Gastrocnemius medialis (tissue), 4 donors: ENCODE results near the gene CDK11B.

ENCODE experiments used
- CTCF ChIP-seq, 5 experiments: fragments of 450-650 bp in 3 of 5; fragments of 200-600 bp in 2 of 5; sonication (generic) in 2 of 5; IDR thresholded peaks in 4 of 5; conservative IDR thresholded peaks in 1 of 5; 1 replicate in 4 of 5; 2 replicates in 1 of 5; pipeline ENCODE4 v1.5.1; 2016 to 2019; ENCODE audit warnings: antibody characterized with exemption in 5 of 5, mild to moderate bottlenecking in 3 of 5, moderate library complexity in 3 of 5
- POLR2A ChIP-seq, 2 donors: fragments of 450-650 bp; IDR thresholded peaks; one replicate each; pipeline ENCODE4 v1.6.1; 2017; ENCODE audit warnings: antibody characterized with exemption in 2 of 2, mild to moderate bottlenecking in 2 of 2, moderate library complexity in 2 of 2

GRCh38 chr1:1687846-1688245 is 29.0 kb upstream of the CDK11B start:
- TF ChIP-seq POLR2A (IDR thresholded peaks at IDR 0.05) (no peak), CTCF (IDR thresholded peaks at IDR 0.05 in 4 of 5, conservative IDR thresholded peaks at IDR 0.05 in 1 of 5) (no peak)
